Kidney (tissue), 14 donors: ENCODE data around the gene UBXN7. TPM values are rescaled to one million over a fixed set of nuclear protein-coding genes. Genes with fewer than 3 reads are reported as not detected.

Experiments
- DNase-seq, 5 donors: peaks; one replicate each; pipeline ENCODE4 v3.0.0-alpha.2; 2013 to 2020
- FAIRE-seq: peaks from 2 replicates; lab custom pipeline; 2012; peaks lifted over from hg19 to GRCh38; lab: Jason Lieb, UNC
- H3K27ac ChIP-seq, 2 donors: one replicate each; pipeline ENCODE4 v1.7.0; 2013; ENCODE audit warnings: low read depth in 2 of 2, low read length in 2 of 2, inconsistent platforms in 1 of 2
- H3K27me3 ChIP-seq: one replicate; pipeline ENCODE4 v1.7.1; 2013; ENCODE audit warnings: low read length, inconsistent platforms; ENCODE audit not compliant: control insufficient read depth, insufficient read depth
- H3K36me3 ChIP-seq, 3 donors: one replicate each; pipeline versions ENCODE4 v1.7.0 to v1.7.1; 2013; ENCODE audit warnings: low read length in 3 of 3, control low read depth in 1 of 3, inconsistent platforms in 1 of 3; ENCODE audit not compliant: insufficient read depth in 3 of 3, control insufficient read depth in 2 of 3
- H3K4me1 ChIP-seq, 3 donors: one replicate each; pipeline versions ENCODE4 v1.7.0 to v1.7.1; 2013; ENCODE audit warnings: low read length in 3 of 3, inconsistent platforms in 1 of 3, low read depth in 1 of 3; ENCODE audit not compliant: control insufficient read depth in 2 of 3, insufficient read depth in 2 of 3
- H3K4me3 ChIP-seq, 3 donors: one replicate each; pipeline versions ENCODE4 v1.7.0 to v1.8.1; 2013; ENCODE audit warnings: low read length in 3 of 3, control low read depth in 1 of 3, inconsistent platforms in 1 of 3
- H3K9ac ChIP-seq, 3 donors: one replicate each; pipeline versions ENCODE4 v1.7.0 to v1.7.1; 2013; ENCODE audit warnings: low read length in 3 of 3, control low read depth in 1 of 3, inconsistent platforms in 1 of 3
- H3K9me3 ChIP-seq, 3 donors: one replicate each; pipeline versions ENCODE4 v1.7.0 to v1.7.1; 2013; ENCODE audit warnings: low read length in 3 of 3, control low read depth in 1 of 3, inconsistent platforms in 1 of 3; ENCODE audit not compliant: control insufficient read depth in 2 of 3, insufficient read depth in 1 of 3
- CTCF ChIP-seq: IDR thresholded peaks from 3 replicates; pipeline ENCODE4 v1.5.1; 2012; ENCODE audit warnings: mild to moderate bottlenecking, moderate library complexity, borderline replicate concordance; ENCODE audit not compliant: insufficient read depth; ENCODE audit errors: extremely low read depth
- intact Hi-C: fragments of 100-400 bp; cut with DNase I; formaldehyde crosslinking; loops from one replicate; pipeline ENCODE4 v1.11.1; 2022
- polyA plus RNA-seq: library from polyadenylated mRNA; stranded (reverse); fragments of 350-450 nt; fragmentation: Illumina TruSeq; extraction: RNeasy Lipid Tissue Mini Kit (QIAGEN cat#74804); gene quantifications from one replicate; pipeline ENCODE4 v1.2.3, GENCODE V29; 2014; ENCODE audit warnings: low read depth, low replicate concordance; ENCODE audit not compliant: insufficient read depth
- total RNA-seq: library from RNA; stranded (reverse); fragmentation: NEBNext Ultra II Directional; extraction: Animal tissue kit (Norgen Biotek cat#: 25700); gene quantifications from one replicate; pipeline ENCODE4 v1.2.1, GENCODE V29; 2021
- donor health status: control.
- donor health status: control.
- donor health status: control.
- donor health status: control.
- donor health status: control.
- donor health status: DM: yes; HTN: yes; CAD: no.
- donor health status: Normal renal cell carcinoma (clear cell type).

The UBXN7 gene
- total and polyA plus RNA-seq, 2 donors from 2014 or later, result 2.8 to 46.9 TPM

GRCh38 chr3:196334982-196335381 is 97.2 kb downstream of the UBXN7 start:
- no peaks in the 10 kb centered on the region for H3K9me3 ChIP-seq
- H3K27ac ChIP-seq, result no peak overlapping the region
- H3K9ac ChIP-seq, result no peak overlapping the region
- no peak for DNase-seq
- no peaks in the 10 kb centered on the region for H3K27me3 ChIP-seq
- H3K4me3 ChIP-seq, result no peak overlapping the region
- H3K4me1 ChIP-seq, result no peaks in the 10 kb centered on the region
- FAIRE-seq, result no peak
- no peaks in the 10 kb centered on the region for H3K36me3 ChIP-seq
- intact Hi-C loops, result no loop called here
- no peak for TF ChIP-seq CTCF

DNA sequence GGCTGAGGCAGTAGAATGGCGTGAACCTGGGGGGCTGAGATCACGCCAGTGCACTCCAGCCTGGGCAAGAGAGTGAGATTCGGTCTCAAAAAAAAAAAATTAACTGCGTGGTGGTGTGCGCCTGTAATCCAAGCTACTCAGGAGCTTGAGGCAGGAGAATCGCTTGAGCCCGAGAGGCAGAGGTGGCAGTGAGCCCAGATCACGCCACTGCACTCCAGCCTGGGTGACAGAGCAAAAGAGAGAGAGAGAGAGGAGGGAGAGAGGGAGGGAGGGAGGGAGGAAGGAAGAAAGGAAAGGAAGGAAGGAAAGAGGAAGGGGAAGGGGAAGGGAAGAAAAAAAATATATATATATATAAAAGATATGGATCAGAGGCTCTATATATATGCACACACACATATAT is 100.1 kb downstream of the UBXN7 start:
- Histone ChIP-seq H3K27ac (no peak overlapping the region), H3K4me1 (no peaks in the 10 kb centered on the region), H3K9ac (no peak overlapping the region), H3K27me3 (no peaks in the 10 kb centered on the region), H3K4me3 (no peak overlapping the region), H3K36me3 (no peaks in the 10 kb centered on the region), H3K9me3 (no peaks in the 10 kb centered on the region)
- FAIRE-seq, result no peak
- intact Hi-C loops, result no loop called here
- no peak for DNase-seq
- TF ChIP-seq CTCF, result no peak

- intact Hi-C loops, result no loop called here
- Histone ChIP-seq H3K9ac (no peak overlapping the region), H3K4me3 (no peak overlapping the region), H3K4me1 (no peaks in the 10 kb centered on the region), H3K9me3 (no peaks in the 10 kb centered on the region), H3K27me3 (no peaks in the 10 kb centered on the region), H3K27ac (no peak overlapping the region), H3K36me3 (no peaks in the 10 kb centered on the region)
- DNase-seq (no peak), FAIRE-seq (no peak)
- TF ChIP-seq CTCF, result no peak
These were observed 104.8 kb downstream of the UBXN7 start for GRCh38 chr3:196327405-196327804.

DNA sequence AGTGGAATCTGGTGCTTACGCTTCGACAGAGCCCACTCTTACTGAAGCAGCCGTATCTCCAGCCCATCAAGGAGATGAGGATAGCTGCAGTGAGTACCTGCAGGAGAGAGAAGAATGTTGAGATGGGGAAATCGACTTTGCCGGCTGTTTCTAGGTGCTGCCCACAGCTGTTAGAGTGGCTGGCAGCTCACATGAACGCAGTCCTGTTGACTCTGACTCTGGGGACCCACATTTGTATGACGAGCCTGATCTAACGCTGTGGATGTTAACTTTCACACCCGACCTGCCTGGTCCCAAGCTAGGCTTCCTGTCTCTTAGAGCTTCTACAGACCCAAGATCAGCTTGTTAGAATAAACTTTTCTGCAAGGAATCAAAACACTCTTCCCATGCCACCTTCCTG is 105.3 kb downstream of the UBXN7 start:
- Histone ChIP-seq H3K36me3 (no peaks in the 10 kb centered on the region), H3K9me3 (no peaks in the 10 kb centered on the region), H3K9ac (no peak overlapping the region), H3K27me3 (no peaks in the 10 kb centered on the region), H3K4me3 (no peak overlapping the region), H3K27ac (no peak overlapping the region), H3K4me1 (no peaks in the 10 kb centered on the region)
- FAIRE-seq (no peak), DNase-seq (no peak)
- TF ChIP-seq CTCF, result no peak
- intact Hi-C loops, result no loop called here
